Astrocyte of the cerebellum (primary cell): Measurements from ENCODE around the gene FAM9B.
A peak's percentile ranks its signal among the peaks of the same experiment; 100 is the strongest.

Experiments
- DNase-seq: peaks from one replicate; pipeline ENCODE4 v3.0.0-alpha.2; 2011; ENCODE audit warnings: low read depth
- H3K4me3 ChIP-seq: 2 replicates; pipeline ENCODE4 v1.5.1; 2011; ENCODE audit warnings: mild to moderate bottlenecking, low read depth, low read length, moderate library complexity
- in situ Hi-C: cut with HindIII; loops from 2 replicates; pipeline ENCODE4 v1.10.0; 2017; ENCODE audit warnings: low sequenced_read_pairs
- TF ChIP-seq, protein P1 (sequence below): IDR thresholded peaks from 2 replicates; pipeline ENCODE4 v1.5.1; 2012; ENCODE audit warnings: low read length, low read depth, moderate library complexity, mild to moderate bottlenecking; ENCODE audit errors: missing control alignments

Gene FAM9B

DNA sequence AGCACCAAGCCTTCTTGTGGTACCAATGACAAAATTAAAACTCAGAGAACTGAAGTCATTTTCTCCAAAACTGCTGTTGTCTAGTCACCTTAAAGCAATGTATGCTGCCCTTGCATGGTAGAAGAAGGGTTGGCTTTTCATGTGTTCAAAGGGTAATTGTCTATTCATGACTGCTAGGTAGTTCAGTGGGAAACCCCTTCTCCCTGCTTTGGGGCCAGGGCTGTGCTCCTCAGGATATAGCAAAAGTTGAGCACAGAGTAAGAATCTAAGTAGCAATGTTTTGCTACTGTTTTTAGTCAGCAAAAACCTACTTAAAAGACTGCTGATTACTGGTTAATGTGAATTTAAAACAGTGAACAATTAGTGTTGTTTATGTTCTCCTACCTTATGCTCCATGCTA is 30.8 kb upstream of the FAM9B start:
- in situ Hi-C loops = no loop called here
- DNase-seq = no peak
- H3K4me3 ChIP-seq = no peak overlapping the region
- TF ChIP-seq, protein P1, sequence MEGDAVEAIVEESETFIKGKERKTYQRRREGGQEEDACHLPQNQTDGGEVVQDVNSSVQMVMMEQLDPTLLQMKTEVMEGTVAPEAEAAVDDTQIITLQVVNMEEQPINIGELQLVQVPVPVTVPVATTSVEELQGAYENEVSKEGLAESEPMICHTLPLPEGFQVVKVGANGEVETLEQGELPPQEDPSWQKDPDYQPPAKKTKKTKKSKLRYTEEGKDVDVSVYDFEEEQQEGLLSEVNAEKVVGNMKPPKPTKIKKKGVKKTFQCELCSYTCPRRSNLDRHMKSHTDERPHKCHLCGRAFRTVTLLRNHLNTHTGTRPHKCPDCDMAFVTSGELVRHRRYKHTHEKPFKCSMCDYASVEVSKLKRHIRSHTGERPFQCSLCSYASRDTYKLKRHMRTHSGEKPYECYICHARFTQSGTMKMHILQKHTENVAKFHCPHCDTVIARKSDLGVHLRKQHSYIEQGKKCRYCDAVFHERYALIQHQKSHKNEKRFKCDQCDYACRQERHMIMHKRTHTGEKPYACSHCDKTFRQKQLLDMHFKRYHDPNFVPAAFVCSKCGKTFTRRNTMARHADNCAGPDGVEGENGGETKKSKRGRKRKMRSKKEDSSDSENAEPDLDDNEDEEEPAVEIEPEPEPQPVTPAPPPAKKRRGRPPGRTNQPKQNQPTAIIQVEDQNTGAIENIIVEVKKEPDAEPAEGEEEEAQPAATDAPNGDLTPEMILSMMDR = no peak

DNA sequence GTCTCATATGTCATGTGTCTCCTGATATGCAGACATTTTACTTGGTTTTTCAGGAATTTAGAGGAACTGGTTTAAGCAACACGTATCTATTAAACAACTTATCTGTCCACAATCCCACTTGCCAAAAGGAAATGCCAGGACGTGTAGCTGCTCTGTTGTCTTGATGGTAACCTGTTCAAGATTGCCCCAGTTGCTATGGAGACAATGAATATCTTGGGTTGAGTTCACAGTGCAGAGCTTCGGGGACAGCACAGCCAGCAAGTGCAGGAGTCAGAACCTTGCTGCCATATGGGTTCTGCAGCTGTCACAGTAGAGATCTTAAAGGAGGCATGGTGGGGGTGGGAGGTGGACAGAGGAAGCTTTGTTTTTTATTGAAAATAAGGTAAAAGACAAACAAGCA is 28.7 kb upstream of the FAM9B start:
- DNase-seq = no peak
- no peak overlapping the region for H3K4me3 ChIP-seq
- TF ChIP-seq, protein P1 = no peak
- in situ Hi-C loops = no loop called here

DNA sequence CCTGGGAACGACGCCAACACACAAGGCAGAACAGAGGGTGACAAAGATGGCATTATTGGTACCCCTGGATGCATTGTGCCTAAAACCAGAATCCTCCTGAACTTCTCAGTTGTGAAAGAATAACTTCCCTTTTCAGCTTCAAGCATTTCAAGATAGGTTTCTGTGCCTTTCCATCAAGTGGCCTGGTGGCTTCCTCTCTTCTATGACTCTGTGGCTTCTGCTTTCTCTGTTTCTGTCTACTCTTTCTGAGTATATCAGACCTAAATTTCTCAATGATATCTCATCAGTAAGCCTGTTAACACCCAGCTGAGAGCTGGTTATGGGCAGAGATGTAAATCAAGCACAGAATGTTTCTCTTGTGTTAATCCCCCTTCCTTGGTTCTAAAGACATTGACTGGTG is 21.4 kb upstream of the FAM9B start:
- DNase-seq = no peak
- in situ Hi-C loops = no loop called here
- TF ChIP-seq, protein P1 = no peak
- no peak overlapping the region for H3K4me3 ChIP-seq

GRCh38 chrX:9052081-9052480 is 18.2 kb upstream of the FAM9B start:
- no peak for DNase-seq
- TF ChIP-seq, protein P1 = no peak
- in situ Hi-C loops = no loop called here
- H3K4me3 ChIP-seq = no peak overlapping the region

DNA sequence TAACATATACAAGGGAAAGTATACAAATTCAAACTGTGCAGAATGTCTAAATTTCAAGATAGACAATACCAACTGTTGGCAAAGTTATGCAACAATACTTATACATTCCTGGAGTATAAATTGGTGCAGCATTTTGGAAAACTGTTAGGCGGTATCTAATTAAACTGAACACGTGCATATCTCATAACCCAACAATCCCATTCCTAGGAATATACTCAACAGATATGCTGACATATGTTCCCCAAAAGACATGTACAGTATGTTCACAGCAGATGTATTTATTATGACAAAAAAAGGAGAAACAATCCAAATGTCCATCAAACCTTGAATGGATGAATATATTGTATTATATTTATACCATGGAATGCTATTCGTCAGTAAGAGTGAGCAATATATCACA is 16.4 kb upstream of the FAM9B start:
- in situ Hi-C loops = no loop called here
- DNase-seq = no peak
- no peak overlapping the region for H3K4me3 ChIP-seq
- TF ChIP-seq, protein P1 = no peak

GRCh38 chrX:9048801-9049200 is 14.9 kb upstream of the FAM9B start:
- in situ Hi-C loops = no loop called here

More at GRCh38 chrX:9048801-9049200, 14.9 kb upstream of the FAM9B start:
- no peak overlapping the region for H3K4me3 ChIP-seq
- peak; percentile 6 for DNase-seq
- TF ChIP-seq, protein P1 = no peak
